IPS-11a (cell line): ENCODE data around the gene YY1.
A peak's percentile ranks its signal among the peaks of the same experiment; 100 is the strongest.
"Not testable (repeated sequence)": the region's sequence is repeated elsewhere in the genome, so short reads cannot be mapped to it uniquely, and the experiment has no call there.

Experiments used
- H3K4me3 ChIP-seq: one replicate; pipeline ENCODE4 v1.5.1; 2013; ENCODE audit warnings: low read depth, low read length, control low read depth

The YY1 gene

GRCh38 chr14:100295376-100296105 lies 56.6 kb downstream of the YY1 start:
- H3K4me3 ChIP-seq = no peak overlapping the region

- H3K4me3 ChIP-seq = no peak overlapping the region
Measured at GRCh38 chr14:100296106-100296651, 57.2 kb downstream of the YY1 start.

GRCh38 chr14:100296729-100297128 lies 57.8 kb downstream of the YY1 start:
- not testable (repeated sequence) for H3K4me3 ChIP-seq

GRCh38 chr14:100297320-100298300 lies 58.7 kb downstream of the YY1 start:
- H3K4me3 ChIP-seq = no peak overlapping the region

- no peak overlapping the region for H3K4me3 ChIP-seq
Measured at GRCh38 chr14:100298551-100299237, 59.8 kb downstream of the YY1 start.

- no peak overlapping the region for H3K4me3 ChIP-seq
Measured at GRCh38 chr14:100299238-100299560, 60.3 kb downstream of the YY1 start.

GRCh38 chr14:100302616-100303015 lies 63.7 kb downstream of the YY1 start:
- H3K4me3 ChIP-seq = no peak overlapping the region

- H3K4me3 ChIP-seq = no peak overlapping the region
Measured at GRCh38 chr14:100303179-100303578, 64.2 kb downstream of the YY1 start.

- no peak overlapping the region for H3K4me3 ChIP-seq
Measured at GRCh38 chr14:100303925-100304324, 65.0 kb downstream of the YY1 start.

GRCh38 chr14:100304825-100305323 lies 65.9 kb downstream of the YY1 start:
- peak overlapping the region; percentile 86 for H3K4me3 ChIP-seq

- peak overlapping the region; percentile 86 for H3K4me3 ChIP-seq
Measured at GRCh38 chr14:100305324-100306100, 66.6 kb downstream of the YY1 start.

GRCh38 chr14:100306101-100306997 lies 67.4 kb downstream of the YY1 start, which contains the start of gene SLC25A29:
SLC25A29 (minus strand) TSS chr14:100306444; CDS start chr14:100306232, 212 bp downstream.
- H3K4me3 ChIP-seq = peak within 1 kb of the TSS; percentile 86

- H3K4me3 ChIP-seq = peak overlapping the region; percentile 78
Measured at GRCh38 chr14:100306998-100307765, 68.2 kb downstream of the YY1 start.

GRCh38 chr14:100307766-100308426 lies 69.0 kb downstream of the YY1 start:
- no peak overlapping the region for H3K4me3 ChIP-seq

GRCh38 chr14:100308427-100308792 lies 69.5 kb downstream of the YY1 start:
- not testable (repeated sequence) for H3K4me3 ChIP-seq

- no peak overlapping the region for H3K4me3 ChIP-seq
Measured at GRCh38 chr14:100309028-100309737, 70.2 kb downstream of the YY1 start.
